Endothelial cell of umbilical vein (primary cell): ENCODE results near the gene FAHD1. TPM values are rescaled to one million over a fixed set of nuclear protein-coding genes. Genes with fewer than 3 reads are reported as not detected.

Source experiments
- BruUV-seq: library from RNA; stranded (reverse); fragments of 400-500 nt; replicated peaks from 2 replicates; lab custom pipeline; 2021; lab: Mats Ljungman, UMichigan
- CTCF ChIA-PET: fragments of 300-600, 350-600 bp; sonication (Branson Sonifier 250); formaldehyde crosslinking; loops from one replicate; lab custom pipeline; 2021; ENCODE audit warnings: antibody characterized with exemption, inconsistent platforms; lab: Charles Lee
- POLR2A ChIA-PET: fragments of 300-600, 350-600 bp; sonication (Branson Sonifier 250); formaldehyde crosslinking; loops from one replicate; lab custom pipeline; 2021; ENCODE audit warnings: antibody characterized with exemption, inconsistent platforms; lab: Charles Lee
- DNase-seq: peaks from one replicate; pipeline ENCODE4 v3.0.0-alpha.2; 2011; ENCODE audit warnings: low read depth, low spot score
- FAIRE-seq: peaks from 2 replicates; lab custom pipeline; 2011; peaks lifted over from hg19 to GRCh38; lab: Jason Lieb, UNC
- H2AFZ ChIP-seq: 2 replicates; pipeline ENCODE4 v1.6.0; 2012; ENCODE audit warnings: low read depth, low read length, control low read depth, inconsistent platforms
- H3K27ac ChIP-seq: 2 replicates; pipeline ENCODE4 v1.5.1; 2011; ENCODE audit warnings: low read depth, mild to moderate bottlenecking, control low read depth, low read length, moderate library complexity; ENCODE audit not compliant: insufficient read depth
- H3K27me3 ChIP-seq, 2 experiments: 2 replicates each; pipeline versions ENCODE4 v1.6.0 to v1.6.1; 2011; ENCODE audit warnings: low read length in 2 of 2, mixed read lengths in 1 of 2; ENCODE audit not compliant: control insufficient read depth in 2 of 2, insufficient read depth in 2 of 2
- H3K36me3 ChIP-seq, 2 experiments: 2 replicates in 1 of 2; 3 replicates in 1 of 2; pipeline ENCODE4 v1.5.1; 2011; ENCODE audit warnings: low read length in 2 of 2, mild to moderate bottlenecking in 1 of 2, moderate library complexity in 1 of 2; ENCODE audit not compliant: control insufficient read depth in 2 of 2, insufficient read depth in 2 of 2; ENCODE audit errors: extremely low read depth in 1 of 2
- H3K4me1 ChIP-seq: 3 replicates; pipeline ENCODE4 v1.5.1; 2011; ENCODE audit warnings: mild to moderate bottlenecking, low read length; ENCODE audit not compliant: control insufficient read depth, insufficient read depth; ENCODE audit errors: extremely low read depth
- H3K4me2 ChIP-seq: 2 replicates; pipeline ENCODE4 v1.6.1; 2011; ENCODE audit warnings: low read length, control low read depth, mixed read lengths; ENCODE audit not compliant: insufficient read depth
- H3K4me3 ChIP-seq, 3 experiments: fragments of 200-600 bp in 1 of 3; sonication (generic), shearing (Covaris generic) in 1 of 3; replicated peaks in 1 of 3; 2 replicates each; pipeline ENCODE4 v1.5.1; 2011 to 2016; ENCODE audit warnings: control low read depth in 3 of 3, low read length in 3 of 3, mild to moderate bottlenecking in 2 of 3, inconsistent platforms in 1 of 3, low read depth in 1 of 3, moderate library complexity in 1 of 3; ENCODE audit not compliant: insufficient read depth in 1 of 3
- H3K79me2 ChIP-seq: 2 replicates; pipeline ENCODE4 v1.6.0; 2012; ENCODE audit warnings: low read length, inconsistent platforms; ENCODE audit not compliant: control insufficient read depth, insufficient read depth
- H3K9ac ChIP-seq: replicated peaks from 2 replicates; pipeline ENCODE3; 2011; ENCODE audit warnings: low read length, control low read depth; ENCODE audit not compliant: insufficient read depth; ENCODE audit errors: extremely low read depth
- H3K9me1 ChIP-seq: replicated peaks from 3 replicates; pipeline ENCODE4 v1.6.0; 2011; ENCODE audit warnings: mild to moderate bottlenecking, low read length; ENCODE audit not compliant: control insufficient read depth, insufficient read depth; ENCODE audit errors: extremely low read depth
- H3K9me3 ChIP-seq: replicated peaks from 2 replicates; pipeline ENCODE4 v1.5.1; 2012; ENCODE audit warnings: low read length, inconsistent platforms; ENCODE audit not compliant: control insufficient read depth, insufficient read depth
- H4K20me1 ChIP-seq: replicated peaks from 2 replicates; pipeline ENCODE3; 2011; ENCODE audit warnings: mild to moderate bottlenecking, low read length; ENCODE audit not compliant: control insufficient read depth, insufficient read depth; ENCODE audit errors: extremely low read depth
- EZH2 ChIP-seq: IDR thresholded peaks from 2 replicates; pipeline ENCODE4 v1.6.1; 2012; ENCODE audit warnings: borderline replicate concordance, low read depth, mild to moderate bottlenecking, moderate library complexity, low read length, inconsistent platforms; ENCODE audit not compliant: severe bottlenecking
- FOS ChIP-seq: IDR thresholded peaks from 2 replicates; pipeline ENCODE4 v1.6.1; 2011; ENCODE audit warnings: mild to moderate bottlenecking, low read length, moderate library complexity, borderline replicate concordance; ENCODE audit not compliant: insufficient read depth
- GATA2 ChIP-seq: IDR thresholded peaks from 2 replicates; pipeline ENCODE4 v1.7.0; 2011; ENCODE audit warnings: low read depth, mild to moderate bottlenecking, moderate library complexity, mixed read lengths, low read length; ENCODE audit not compliant: insufficient read length, insufficient read depth
- JUN ChIP-seq: IDR thresholded peaks from 2 replicates; pipeline ENCODE4 v1.6.1; 2011; ENCODE audit warnings: borderline replicate concordance, low read depth; ENCODE audit not compliant: insufficient read length, insufficient read depth
- MYC ChIP-seq: IDR thresholded peaks from one replicate; pipeline ENCODE4 v1.6.1; 2011; ENCODE audit warnings: mild to moderate bottlenecking, low read depth, low read length
- POLR2A ChIP-seq: IDR thresholded peaks from 2 replicates; pipeline ENCODE4 v1.6.1; 2012; ENCODE audit warnings: low read depth, mild to moderate bottlenecking, control low read depth, low read length
- POLR2AphosphoS5 ChIP-seq: IDR thresholded peaks from 2 replicates; pipeline ENCODE4 v1.6.1; 2012; ENCODE audit warnings: low read depth, mild to moderate bottlenecking, control low read depth, low read length, moderate library complexity; ENCODE audit not compliant: insufficient read depth
- dilution Hi-C: fragments of 300-500 bp; cut with MboI; formaldehyde crosslinking; loops from one replicate; pipeline ENCODE4 v1.15.0; 2019; ENCODE audit warnings: low sequenced_read_pairs; ENCODE audit not compliant: extremely low pct_ligation_motif_present
- intact Hi-C: fragments of 100-400 bp; cut with micrococcal nuclease; formaldehyde crosslinking; loops from one replicate; pipeline ENCODE4 v1.10.0; 2022
- polyA plus RNA-seq, 4 experiments: library from polyadenylated mRNA; depleted of rRNA in 3 of 4; stranded (reverse) in 3 of 4; unstranded in 1 of 4; fragments of >200 nt; gene quantifications; 2 replicates each; pipeline versions ENCODE4 v1.2.1 to v1.2.3, GENCODE V29; 2011 to 2012; ENCODE audit warnings: missing spikeins in 1 of 4
- total RNA-seq: library from RNA; stranded (reverse); gene quantifications from 2 replicates; pipeline ENCODE4 v1.2.3, GENCODE V29; 2021
- TF ChIP-seq, protein P1 (sequence below), 2 donors: IDR thresholded peaks; 1 replicate in 1 of 2; 2 replicates in 1 of 2; pipeline ENCODE4 v1.5.1; 2011; ENCODE audit warnings: low read length in 2 of 2, mild to moderate bottlenecking in 2 of 2, moderate library complexity in 2 of 2, control low read depth in 1 of 2, inconsistent platforms in 1 of 2, low read depth in 1 of 2; ENCODE audit not compliant: insufficient read depth in 1 of 2; ENCODE audit errors: extremely low read depth in 1 of 2
- TF ChIP-seq, protein P2 (sequence below): IDR thresholded peaks from 2 replicates; pipeline ENCODE4 v1.6.1; 2011; ENCODE audit not compliant: insufficient read depth, insufficient read length

FAHD1 gene
- total and polyA plus RNA-seq, 2 donors (not counting 3 experiments of a cell fraction or from before 2014, with no cell fraction given): 44.8 to 69.2 TPM

DNA sequence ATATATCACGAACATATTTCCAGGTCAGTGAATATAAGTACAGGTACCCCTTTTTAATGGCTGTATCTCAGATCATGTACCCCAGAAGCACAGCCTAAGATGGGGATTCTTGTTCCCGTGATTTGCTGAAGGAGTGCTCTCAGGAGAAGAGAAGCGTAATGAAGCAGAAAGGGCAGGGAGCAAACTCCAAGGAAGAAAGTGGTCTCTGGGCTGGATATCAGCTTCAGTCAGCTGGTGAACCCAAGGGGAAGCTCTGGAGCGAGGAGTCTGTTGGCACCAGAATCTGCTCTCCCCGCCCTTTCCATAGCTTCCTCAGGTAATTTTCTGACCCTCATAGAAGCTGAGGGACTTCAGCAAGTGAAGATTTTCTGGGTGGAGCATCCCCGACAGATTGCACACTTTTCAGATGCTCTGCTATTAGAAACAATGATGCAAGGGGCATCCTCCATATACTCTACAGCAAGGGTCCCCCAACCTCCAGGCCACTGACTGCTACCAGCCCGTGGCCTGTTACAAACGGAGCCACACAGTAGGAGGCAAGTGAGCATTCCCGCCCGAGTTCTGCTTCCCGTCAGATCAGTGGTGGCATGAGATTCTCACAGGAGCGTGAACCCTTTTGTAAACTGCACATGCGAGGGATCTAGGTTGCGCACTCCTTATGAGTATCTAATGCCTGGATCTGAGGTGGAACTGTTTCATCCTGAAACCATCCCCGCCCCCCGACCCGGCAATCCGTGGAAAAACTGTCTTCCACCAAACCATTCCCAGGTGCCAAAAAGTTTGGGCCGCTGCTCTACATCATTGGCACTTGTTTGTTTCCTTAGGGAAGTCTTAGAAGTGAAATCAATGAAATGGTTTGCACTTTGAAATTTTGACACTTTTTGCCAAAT is 4.4 kb downstream of the FAHD1 start:
- H3K79me2 ChIP-seq: peaks cover 20% of the 10 kb centered on the region
- H3K27me3 ChIP-seq: no peaks in the 10 kb centered on the region
- no peaks in the 10 kb centered on the region for H3K9me1 ChIP-seq
- H3K9me3 ChIP-seq: no peaks in the 10 kb centered on the region
- H3K9ac ChIP-seq: no peak overlapping the region
- dilution Hi-C loops (no loop called here), intact Hi-C loops (no loop called here)
- H3K27ac ChIP-seq: no peak overlapping the region
- H3K4me2 ChIP-seq: no peak overlapping the region
- no peak overlapping the region for H2AFZ ChIP-seq
- no peak overlapping the region for H3K4me3 ChIP-seq
- H4K20me1 ChIP-seq: no peaks in the 10 kb centered on the region
- CTCF ChIA-PET: no interaction called here
- BruUV-seq: no TSS peak
- H3K4me1 ChIP-seq: peaks cover 14% of the 10 kb centered on the region
- no peak for DNase-seq
- POLR2A ChIA-PET: no interaction called here
- FAIRE-seq: peak; percentile 33
- TF ChIP-seq, protein P1, sequence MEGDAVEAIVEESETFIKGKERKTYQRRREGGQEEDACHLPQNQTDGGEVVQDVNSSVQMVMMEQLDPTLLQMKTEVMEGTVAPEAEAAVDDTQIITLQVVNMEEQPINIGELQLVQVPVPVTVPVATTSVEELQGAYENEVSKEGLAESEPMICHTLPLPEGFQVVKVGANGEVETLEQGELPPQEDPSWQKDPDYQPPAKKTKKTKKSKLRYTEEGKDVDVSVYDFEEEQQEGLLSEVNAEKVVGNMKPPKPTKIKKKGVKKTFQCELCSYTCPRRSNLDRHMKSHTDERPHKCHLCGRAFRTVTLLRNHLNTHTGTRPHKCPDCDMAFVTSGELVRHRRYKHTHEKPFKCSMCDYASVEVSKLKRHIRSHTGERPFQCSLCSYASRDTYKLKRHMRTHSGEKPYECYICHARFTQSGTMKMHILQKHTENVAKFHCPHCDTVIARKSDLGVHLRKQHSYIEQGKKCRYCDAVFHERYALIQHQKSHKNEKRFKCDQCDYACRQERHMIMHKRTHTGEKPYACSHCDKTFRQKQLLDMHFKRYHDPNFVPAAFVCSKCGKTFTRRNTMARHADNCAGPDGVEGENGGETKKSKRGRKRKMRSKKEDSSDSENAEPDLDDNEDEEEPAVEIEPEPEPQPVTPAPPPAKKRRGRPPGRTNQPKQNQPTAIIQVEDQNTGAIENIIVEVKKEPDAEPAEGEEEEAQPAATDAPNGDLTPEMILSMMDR (IDR thresholded peaks at IDR 0.05; ENCODE audit: extremely low read depth in 1 of 2, insufficient read depth in 1 of 2, low read depth in 1 of 2, low read length in 2 of 2): no peak
- TF ChIP-seq POLR2A (no peak), FOS (no peak), POLR2AphosphoS5 (no peak), MYC (no peak), EZH2 (no peak), GATA2 (no peak), JUN (no peak)
- TF ChIP-seq, protein P2, sequence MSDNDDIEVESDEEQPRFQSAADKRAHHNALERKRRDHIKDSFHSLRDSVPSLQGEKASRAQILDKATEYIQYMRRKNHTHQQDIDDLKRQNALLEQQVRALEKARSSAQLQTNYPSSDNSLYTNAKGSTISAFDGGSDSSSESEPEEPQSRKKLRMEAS: no peak
- peaks cover 0 to 2% of the 10 kb centered on the region in 2 experiments for H3K36me3 ChIP-seq
